HL-60/S4 (cell line): Measurements from ENCODE around the gene AMH.

ENCODE experiments used
- in situ Hi-C: fragments of 300-500 bp; cut with MboI; formaldehyde crosslinking; loops from 2 replicates; pipeline ENCODE4 v1.14.3; 2022; ENCODE audit warnings: low sequenced_read_pairs

AMH gene

GRCh38 chr19:2234996-2235380 lies 14.1 kb upstream of the AMH start:
- in situ Hi-C loops, result no loop called here

- in situ Hi-C loops, result no loop called here
Measured at GRCh38 chr19:2235381-2236063, 13.6 kb upstream of the AMH start.

GRCh38 chr19:2236064-2236313 lies 13.1 kb upstream of the AMH start:
- in situ Hi-C loops, result no loop called here

- in situ Hi-C loops, result no loop called here
Measured at GRCh38 chr19:2236314-2237050, 12.6 kb upstream of the AMH start, which contains the start of the genes PLEKHJ1 and SF3A2. PLEKHJ1 (minus strand) TSS chr19:2236329; CDS start chr19:2236248, 81 bp downstream. SF3A2 (plus strand) TSS chr19:2236824; CDS start chr19:2243419, 6,595 bp downstream.

GRCh38 chr19:2237051-2237868 lies 11.9 kb upstream of the AMH start:
- in situ Hi-C loops, result no loop called here

- in situ Hi-C loops, result no loop called here
Measured at GRCh38 chr19:2237869-2238153, 11.3 kb upstream of the AMH start.

GRCh38 chr19:2239173-2239572 lies 9.9 kb upstream of the AMH start:
- in situ Hi-C loops, result no loop called here

DNA sequence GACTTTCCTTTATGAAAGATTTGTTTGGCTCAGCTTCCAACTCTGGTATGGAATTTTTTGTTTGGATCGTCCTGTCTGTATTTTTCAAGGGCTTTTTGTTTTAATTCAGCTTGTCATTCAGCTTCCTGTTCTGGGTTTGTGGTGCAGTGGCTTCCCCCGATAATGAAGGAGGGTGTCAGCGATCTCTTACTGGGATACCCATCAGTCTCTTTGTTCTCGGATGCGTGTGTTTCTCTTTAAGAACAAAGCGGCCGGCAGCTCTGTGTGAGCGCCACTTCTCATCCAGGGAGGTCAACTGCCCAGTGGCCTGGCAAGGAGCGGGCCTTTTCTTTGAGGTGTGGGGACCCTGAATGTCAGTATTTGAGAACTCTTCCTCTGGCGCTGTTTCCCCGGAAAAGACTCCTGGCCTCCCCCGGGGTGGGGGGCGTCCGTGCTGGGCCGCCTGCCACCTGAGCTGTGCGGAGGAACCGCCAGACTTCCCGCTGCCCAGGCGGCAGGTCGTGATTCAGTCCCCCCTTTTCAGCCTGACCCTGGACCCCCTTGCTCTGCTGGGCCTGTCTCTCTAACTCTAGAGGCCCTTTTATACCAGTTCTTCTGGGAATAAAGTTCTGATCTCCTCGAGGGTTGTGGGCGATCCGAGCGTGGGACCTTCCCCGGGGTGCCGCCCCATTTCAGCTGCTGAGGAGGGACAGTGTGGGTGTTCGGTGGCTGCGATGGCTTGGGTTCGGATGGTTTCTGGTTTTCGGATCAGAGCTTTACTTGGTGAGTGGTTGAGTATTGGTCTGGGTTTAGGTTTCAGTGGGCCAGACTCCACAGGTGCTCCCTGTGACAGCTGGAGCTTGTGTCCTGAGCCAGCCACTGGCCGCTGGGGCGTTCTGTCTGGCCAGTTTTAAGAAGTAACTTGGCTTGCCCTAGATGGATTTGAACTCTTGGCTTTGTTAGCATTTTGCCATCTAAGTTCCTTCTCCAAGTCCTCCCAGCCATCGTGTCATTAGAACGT lies 9.1 kb upstream of the AMH start:
- in situ Hi-C loops, result no loop called here

- in situ Hi-C loops, result no loop called here
Measured at GRCh38 chr19:2240881-2241760, 8.0 kb upstream of the AMH start.

- in situ Hi-C loops, result no loop called here
Measured at GRCh38 chr19:2242092-2242537, 7.0 kb upstream of the AMH start.

GRCh38 chr19:2242816-2243215 lies 6.3 kb upstream of the AMH start:
- in situ Hi-C loops, result no loop called here

- in situ Hi-C loops, result no loop called here
Measured at GRCh38 chr19:2243274-2244124, 5.6 kb upstream of the AMH start.

- in situ Hi-C loops, result no loop called here
Measured at GRCh38 chr19:2244125-2244411, 5.1 kb upstream of the AMH start.

GRCh38 chr19:2244486-2244885 lies 4.6 kb upstream of the AMH start:
- in situ Hi-C loops, result no loop called here

- in situ Hi-C loops, result no loop called here
Measured at GRCh38 chr19:2245273-2245672, 3.9 kb upstream of the AMH start.

GRCh38 chr19:2246014-2246620 lies 3.0 kb upstream of the AMH start:
- in situ Hi-C loops, result no loop called here

DNA sequence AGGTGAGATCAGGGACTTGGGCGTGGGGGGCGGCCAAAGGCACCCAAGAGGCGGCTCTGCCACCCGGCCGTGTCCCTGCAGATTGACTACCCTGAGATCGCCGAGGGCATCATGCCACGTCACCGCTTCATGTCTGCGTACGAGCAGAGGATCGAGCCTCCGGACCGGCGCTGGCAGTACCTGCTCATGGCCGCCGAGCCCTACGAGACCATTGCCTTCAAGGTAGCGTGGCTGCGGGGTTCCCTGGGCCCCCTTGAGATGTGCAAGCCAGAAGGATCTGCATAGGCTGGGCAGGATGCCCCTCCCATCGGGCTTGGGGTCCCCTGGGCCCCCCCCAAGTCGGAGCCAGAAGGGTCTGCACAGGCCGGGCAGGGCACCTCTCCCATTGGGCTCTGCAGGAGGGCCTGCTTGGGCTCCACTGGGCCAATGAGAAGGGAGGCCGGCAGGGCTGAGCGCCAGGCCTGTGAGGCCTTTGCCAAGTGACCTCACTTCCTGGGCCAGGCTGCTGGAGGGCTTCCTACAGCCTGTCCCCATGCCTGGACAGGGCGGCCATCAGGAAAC lies 2.2 kb upstream of the AMH start:
- in situ Hi-C loops, result no loop called here

GRCh38 chr19:2247433-2248101 lies 1.6 kb upstream of the AMH start:
- in situ Hi-C loops, result no loop called here
